ENCODE results near the gene PRAMEF10. TPM values are rescaled to one million over a fixed set of nuclear protein-coding genes. Genes with fewer than 3 reads are reported as not detected.

PRAMEF10 gene
- total RNA-seq, 1 experiment from 2014 or later, result not detected

Small RNA genes lying within 50 kb of the gene (small RNA-seq; reads per million reads assigned to genes)
- 0 reads per million in 2 experiments for gene RNU6-1072P

Other genes starting within 250 kb of the PRAMEF10 start
- not detected in 2 replicates for gene AADACL3, start 182.2 kb downstream of the PRAMEF10 start, total RNA-seq (2014; rRNA removed; shearing (Covaris generic))
- gene CFAP107, start 152.1 kb downstream of the PRAMEF10 start, total RNA-seq (2014; rRNA removed; shearing (Covaris generic)), result not detected in 2 replicates
- gene PRAMEF12, start 124.5 kb downstream of the PRAMEF10 start, total RNA-seq (2014; rRNA removed; shearing (Covaris generic)), result not detected in 2 replicates
- gene PRAMEF1, start 106.9 kb downstream of the PRAMEF10 start, total RNA-seq (2014; rRNA removed; shearing (Covaris generic)), result not detected in 2 replicates
- not detected in 2 replicates for gene PRAMEF11, start 66.9 kb downstream of the PRAMEF10 start, total RNA-seq (2014; rRNA removed; shearing (Covaris generic))
- gene HNRNPCL1, start 49.5 kb downstream of the PRAMEF10 start, total RNA-seq (2014; rRNA removed; shearing (Covaris generic)), result not detected in 2 replicates
- not detected in 2 replicates for gene PRAMEF2, start 41.2 kb downstream of the PRAMEF10 start, total RNA-seq (2014; rRNA removed; shearing (Covaris generic))
- not detected in 2 replicates for gene PRAMEF4, start 12.1 kb downstream of the PRAMEF10 start, total RNA-seq (2014; rRNA removed; shearing (Covaris generic))
- not detected in 2 replicates for gene PRAMEF7, start 18.3 kb upstream of the PRAMEF10 start, total RNA-seq (2014; rRNA removed; shearing (Covaris generic))
- not detected in 2 replicates for gene PRAMEF6, start 49.3 kb upstream of the PRAMEF10 start, total RNA-seq (2014; rRNA removed; shearing (Covaris generic))
- not detected in 2 replicates for gene PRAMEF27, start 158.3 kb upstream of the PRAMEF10 start, total RNA-seq (2014; rRNA removed; shearing (Covaris generic))
- gene HNRNPCL3, start 162.5 kb upstream of the PRAMEF10 start, total RNA-seq (2014; rRNA removed; shearing (Covaris generic)), result not detected in 2 replicates
- not detected in 2 replicates for gene PRAMEF25, start 172.5 kb upstream of the PRAMEF10 start, total RNA-seq (2014; rRNA removed; shearing (Covaris generic))
- gene HNRNPCL2, start 218.6 kb upstream of the PRAMEF10 start, total RNA-seq (2014; rRNA removed; shearing (Covaris generic)), result not detected in 2 replicates

All from SK-MEL-5 (cell line).